HG03571 (cell line): ENCODE results near the gene RALGAPA2.

Experiments used
- ATAC-seq: cut with Tn5 transposase; IDR thresholded peaks from one replicate; pipeline ENCODE4 v1.9.1; 2021; ENCODE audit not compliant: unreplicated experiment

RALGAPA2 gene

DNA sequence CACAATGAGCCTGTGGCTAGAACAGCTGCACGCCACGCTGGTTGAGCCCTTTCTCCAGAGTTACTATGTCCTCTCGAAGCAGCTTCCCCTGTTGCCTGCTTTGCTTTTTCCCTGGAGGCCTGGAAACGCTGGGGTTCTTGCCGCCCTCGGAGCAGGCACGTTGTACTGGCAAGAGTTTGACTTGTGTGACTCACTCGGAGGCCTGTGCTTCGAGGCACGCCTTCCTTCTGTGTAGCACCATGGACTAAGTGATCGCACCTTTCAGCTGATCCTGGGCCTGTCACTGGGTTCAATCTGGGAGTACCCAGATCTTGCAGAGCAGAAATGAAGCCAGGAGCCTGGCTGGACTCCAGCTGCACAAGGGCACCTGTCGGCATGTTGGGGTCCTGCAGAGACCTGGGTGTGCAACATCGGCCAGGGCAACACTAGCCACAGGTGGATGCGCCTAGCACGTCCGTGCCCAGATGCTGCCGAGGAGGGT, 339.3 kb downstream of the RALGAPA2 start:
- ATAC-seq, result no peak

GRCh38 chr20:20371681-20372080, 340.8 kb downstream of the RALGAPA2 start:
- no peak for ATAC-seq

GRCh38 chr20:20371083-20371482, 341.4 kb downstream of the RALGAPA2 start:
- no peak for ATAC-seq

DNA sequence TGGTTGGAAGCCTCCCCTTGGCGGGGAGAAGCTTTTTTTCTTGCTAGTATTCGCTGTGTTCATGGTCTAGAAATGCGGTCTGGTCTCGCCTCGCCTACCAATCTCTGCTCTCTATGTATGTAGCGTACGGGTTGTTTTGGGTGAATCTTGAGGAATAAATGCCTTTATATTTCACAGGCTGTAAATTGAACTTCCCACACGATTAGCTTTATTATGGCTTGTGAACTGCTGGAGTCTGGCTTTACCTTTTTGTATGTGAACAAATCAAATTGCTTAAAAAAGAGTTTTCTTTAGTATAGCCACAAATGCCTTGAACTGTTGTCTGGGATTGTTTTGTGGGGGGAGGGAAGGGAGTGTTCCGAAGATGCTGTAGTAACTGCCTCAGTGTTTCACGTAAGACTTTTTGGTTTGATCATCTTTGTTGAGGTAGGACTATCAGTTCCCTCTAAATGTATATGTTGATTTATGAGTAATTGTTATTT, 342.3 kb downstream of the RALGAPA2 start:
- no peak for ATAC-seq

DNA sequence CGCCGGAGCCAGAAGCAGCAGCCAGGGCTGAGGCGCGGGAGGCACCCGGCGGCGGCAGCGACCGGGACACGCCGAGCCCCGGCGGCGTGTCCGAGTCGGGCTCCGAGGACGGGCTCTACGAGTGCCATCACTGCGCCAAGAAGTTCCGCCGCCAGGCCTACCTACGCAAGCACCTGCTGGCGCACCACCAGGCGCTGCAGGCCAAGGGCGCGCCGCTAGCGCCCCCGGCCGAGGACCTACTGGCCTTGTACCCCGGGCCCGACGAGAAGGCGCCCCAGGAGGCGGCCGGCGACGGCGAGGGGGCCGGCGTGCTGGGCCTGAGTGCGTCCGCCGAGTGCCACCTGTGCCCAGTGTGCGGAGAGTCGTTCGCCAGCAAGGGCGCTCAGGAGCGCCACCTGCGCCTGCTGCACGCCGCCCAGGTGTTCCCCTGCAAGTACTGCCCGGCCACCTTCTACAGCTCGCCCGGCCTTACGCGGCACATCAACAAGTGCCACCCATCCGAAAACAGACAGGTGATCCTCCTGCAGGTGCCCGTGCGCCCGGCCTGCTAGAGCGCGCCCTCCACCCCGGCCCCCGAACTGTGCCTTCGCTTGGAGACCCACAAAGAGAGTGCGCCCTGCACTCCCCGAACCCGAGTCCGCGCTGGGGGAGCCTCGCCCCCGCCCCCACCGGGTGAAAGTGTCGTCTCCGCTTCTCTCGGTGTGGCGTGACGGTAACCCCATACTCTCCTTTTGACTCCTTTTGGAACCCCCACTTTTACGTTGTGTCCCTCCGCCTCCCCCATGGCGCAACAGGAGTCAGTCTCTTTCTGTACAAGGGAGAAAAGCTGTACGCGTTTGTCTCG, 343.0 kb downstream of the RALGAPA2 start:
- ATAC-seq, result no peak

GRCh38 chr20:20368418-20369249, 343.8 kb downstream of the RALGAPA2 start:
- no peak for ATAC-seq

GRCh38 chr20:20367575-20368417, 344.6 kb downstream of the RALGAPA2 start, which contains the start of gene INSM1:
INSM1 (plus strand) TSS chr20:20368104; CDS start chr20:20368268, 164 bp downstream.
- no peak for ATAC-seq

- no peak for ATAC-seq
These were observed 345.4 kb downstream of the RALGAPA2 start for GRCh38 chr20:20366876-20367574.

DNA sequence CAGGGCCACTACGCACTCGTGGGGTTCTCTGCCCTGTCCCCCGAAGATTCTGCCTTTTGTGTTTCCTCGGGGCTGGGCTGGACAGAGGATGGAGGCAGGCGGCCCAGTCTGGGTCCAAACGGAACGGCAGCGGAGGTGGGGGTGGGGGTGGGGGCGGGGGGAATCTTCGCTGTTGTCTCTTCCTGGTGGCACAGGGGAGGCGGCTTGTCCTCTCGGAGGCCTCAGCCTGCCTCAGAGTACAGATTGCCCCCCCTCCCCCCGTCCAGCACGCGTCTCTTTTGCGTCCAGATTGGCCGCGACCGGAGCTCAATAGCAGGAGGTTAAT, 345.9 kb downstream of the RALGAPA2 start:
- no peak for ATAC-seq

- no peak for ATAC-seq
These were observed 346.8 kb downstream of the RALGAPA2 start for GRCh38 chr20:20365480-20366161.

GRCh38 chr20:20364593-20365479, 347.6 kb downstream of the RALGAPA2 start:
- no peak for ATAC-seq

GRCh38 chr20:20363799-20364592, 348.4 kb downstream of the RALGAPA2 start:
- no peak for ATAC-seq

DNA sequence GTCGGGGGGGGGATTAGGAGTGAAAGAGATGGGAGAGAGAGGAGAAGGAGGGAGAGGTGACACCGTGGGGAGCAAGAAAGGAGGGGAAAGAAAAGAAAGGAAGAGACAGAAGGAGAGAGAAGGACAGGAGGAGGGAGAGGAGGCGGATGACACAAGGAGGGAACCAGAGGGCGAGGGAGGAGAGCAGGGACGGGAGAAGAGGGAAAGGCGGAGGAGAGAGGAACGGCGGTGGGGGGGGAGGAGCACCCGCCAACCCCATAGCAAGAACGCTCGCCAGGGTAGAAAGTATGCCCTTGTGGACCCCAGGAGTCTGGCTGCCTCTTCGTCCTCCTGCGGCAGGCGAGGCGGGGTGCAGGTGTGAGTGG, 349.0 kb downstream of the RALGAPA2 start:
- ATAC-seq, result no peak

- no peak for ATAC-seq
These were observed 349.5 kb downstream of the RALGAPA2 start for GRCh38 chr20:20362774-20363433.

- no peak for ATAC-seq
These were observed 352.0 kb downstream of the RALGAPA2 start for GRCh38 chr20:20360464-20360863.

- no peak for ATAC-seq
These were observed 352.8 kb downstream of the RALGAPA2 start for GRCh38 chr20:20359628-20360027.

DNA sequence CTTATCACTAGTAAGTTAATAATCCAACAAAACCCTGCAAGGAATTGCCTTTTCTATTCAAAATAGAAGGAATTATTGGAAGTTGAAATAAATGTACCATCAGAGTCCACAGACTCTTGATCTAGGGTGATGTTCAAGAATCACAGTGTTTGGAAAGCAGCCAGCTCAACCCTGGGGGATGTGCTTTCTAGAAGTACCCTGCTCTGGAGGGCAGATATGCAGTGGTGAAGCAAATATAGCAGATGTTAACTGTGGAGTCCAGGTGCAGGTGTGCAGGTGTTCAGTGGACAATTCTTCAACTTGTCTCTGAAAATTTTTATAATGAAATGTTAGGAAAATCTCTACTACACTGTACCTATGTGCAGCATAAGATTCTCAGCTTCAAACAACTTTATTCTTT, 353.6 kb downstream of the RALGAPA2 start:
- no peak for ATAC-seq
